Frontal cortex (tissue), 4 donors: Measurements from ENCODE around the gene SLC1A5. TPM values are rescaled to one million over a fixed set of nuclear protein-coding genes. Genes with fewer than 3 reads are reported as not detected.
"Not testable (repeated sequence)": the region's sequence is repeated elsewhere in the genome, so short reads cannot be mapped to it uniquely, and the experiment has no call there.

ENCODE experiments used
- DNase-seq, 2 donors: peaks; one replicate each; pipeline ENCODE4 v3.0.0; 2012; ENCODE audit warnings: low spot score in 2 of 2
- FAIRE-seq: peaks from 2 replicates; lab custom pipeline; 2012; peaks lifted over from hg19 to GRCh38; lab: Jason Lieb, UNC
- total RNA-seq: library from RNA; depleted of rRNA; stranded (reverse); fragments of >200 nt; gene quantifications from one replicate; pipeline ENCODE4 v1.2.3, GENCODE V29; 2014
- donor health status: control.
- donor health status: control.
- donor health status: control.

The SLC1A5 gene
- total RNA-seq, 1 donor from 2014 or later = 3.3 TPM

DNA sequence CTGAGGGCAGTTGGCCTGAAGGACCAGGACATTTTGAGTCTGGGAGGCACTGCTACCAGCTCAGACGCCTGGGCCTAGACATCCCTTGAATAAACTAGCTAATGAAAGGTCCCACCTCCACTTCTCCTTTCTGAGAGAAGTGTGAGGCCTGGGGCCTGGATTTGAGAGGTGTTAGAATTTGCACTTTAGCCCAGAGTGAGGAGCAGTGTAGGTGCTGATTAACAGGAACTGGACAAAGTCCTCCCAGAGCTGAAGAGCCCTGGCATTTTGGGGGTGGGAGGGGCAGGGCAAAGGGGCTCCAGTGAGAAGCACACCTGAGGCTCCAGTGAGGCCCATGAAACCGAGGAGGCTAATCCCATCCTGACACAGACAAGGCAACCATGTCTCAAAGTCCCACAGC, 15.2 kb upstream of the SLC1A5 start:
- FAIRE-seq = no peak
- no peak for DNase-seq

DNA sequence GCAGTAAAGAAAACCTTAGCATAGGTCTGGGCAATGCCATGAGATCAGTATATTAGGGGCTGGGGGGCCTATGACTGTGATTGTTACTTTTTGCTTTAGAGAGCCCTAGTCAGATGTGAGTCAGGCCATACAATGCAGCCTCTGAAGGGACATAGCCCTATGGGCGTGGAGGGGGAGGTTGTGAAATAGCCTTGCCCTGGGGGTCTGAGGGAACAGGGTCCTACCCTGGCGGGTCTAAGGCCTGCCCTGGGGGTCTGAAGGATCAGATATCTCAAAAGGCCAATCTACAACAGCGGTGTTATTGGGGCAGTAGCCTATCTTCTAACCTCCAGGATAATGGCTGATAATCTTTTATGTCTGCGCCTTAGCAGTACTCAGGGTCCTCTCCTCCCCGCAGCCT, 13.8 kb upstream of the SLC1A5 start:
- FAIRE-seq = no peak
- no peak for DNase-seq

DNA sequence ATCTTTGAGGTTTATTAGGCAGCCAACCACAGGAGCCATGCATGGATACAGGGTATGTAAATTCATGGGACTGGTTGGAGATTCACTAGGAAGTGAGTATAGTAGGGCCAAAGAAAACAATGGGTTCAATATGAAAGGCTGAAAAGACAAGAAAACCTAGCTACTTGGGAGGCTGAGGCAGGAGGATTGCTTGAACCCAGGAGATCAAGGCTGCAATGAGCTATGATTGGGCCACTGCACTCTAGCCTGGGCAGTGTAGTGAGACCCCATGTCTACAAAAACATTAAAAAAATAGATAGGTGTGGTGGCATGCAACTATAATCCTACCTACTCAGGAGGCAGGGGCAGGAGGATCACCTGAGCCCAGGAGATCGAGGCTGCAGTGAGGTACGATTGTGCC, 10.3 kb upstream of the SLC1A5 start:
- FAIRE-seq = no peak
- DNase-seq = no peak

DNA sequence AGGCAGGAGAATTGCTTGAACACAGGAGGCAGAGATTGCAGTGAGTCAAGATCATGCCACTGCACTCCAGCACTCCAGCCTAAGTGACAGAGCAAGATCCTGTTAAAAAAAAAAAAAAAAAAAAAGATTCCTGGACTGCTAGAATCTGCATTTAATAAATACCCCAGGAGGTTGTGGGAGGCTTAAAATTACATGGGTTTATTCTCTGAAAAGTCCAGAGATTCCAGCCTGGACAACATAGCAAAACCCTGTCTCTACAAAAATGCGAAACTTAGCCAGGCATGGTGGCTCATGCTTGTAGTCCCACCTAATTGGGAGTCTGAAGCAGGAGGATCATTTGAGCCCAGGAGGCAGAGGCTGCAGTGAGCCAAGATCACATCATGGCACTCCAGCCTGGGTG, 9.5 kb upstream of the SLC1A5 start:
- DNase-seq = no peak
- no peak for FAIRE-seq

DNA sequence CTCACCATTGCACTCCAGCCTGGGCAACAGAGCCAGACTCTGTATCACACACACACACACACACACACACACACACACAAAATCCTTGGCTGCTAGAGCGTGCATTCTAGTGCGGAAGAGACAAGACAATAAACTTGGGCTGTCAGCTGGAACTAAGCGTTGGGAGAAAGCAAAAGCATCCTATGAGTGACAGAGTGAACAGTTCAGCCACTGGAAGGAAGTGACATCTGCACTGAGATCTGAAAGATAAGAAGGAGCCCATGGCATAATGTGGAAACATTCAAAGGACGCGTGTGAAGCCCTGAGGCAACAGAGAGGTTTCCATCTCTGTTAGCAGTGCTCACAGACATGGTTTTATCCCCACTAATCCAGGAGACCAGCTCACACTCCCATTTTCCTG, 3.5 kb upstream of the SLC1A5 start:
- DNase-seq (no peak), FAIRE-seq (no peak)

DNA sequence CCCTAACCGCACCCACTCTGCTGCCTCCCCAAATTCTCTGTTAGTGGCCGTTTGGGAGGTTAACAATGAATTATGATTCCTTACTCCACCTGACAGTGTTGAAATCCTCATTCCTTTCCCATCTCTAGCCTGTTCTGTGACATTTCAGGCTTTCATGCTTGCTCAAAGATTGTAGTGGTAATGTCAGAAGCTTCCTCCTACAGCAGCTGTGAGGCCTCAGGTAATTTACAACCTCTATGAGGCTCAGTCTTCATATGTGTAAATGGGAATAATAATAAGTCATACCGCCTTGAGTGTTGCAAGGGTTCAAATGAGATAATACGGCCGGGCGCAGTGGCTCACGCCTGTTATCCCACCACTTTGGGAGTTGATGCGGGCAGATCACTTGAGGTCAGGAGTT, 977 bp upstream of the SLC1A5 start:
- FAIRE-seq = no peak
- no peak for DNase-seq

DNA sequence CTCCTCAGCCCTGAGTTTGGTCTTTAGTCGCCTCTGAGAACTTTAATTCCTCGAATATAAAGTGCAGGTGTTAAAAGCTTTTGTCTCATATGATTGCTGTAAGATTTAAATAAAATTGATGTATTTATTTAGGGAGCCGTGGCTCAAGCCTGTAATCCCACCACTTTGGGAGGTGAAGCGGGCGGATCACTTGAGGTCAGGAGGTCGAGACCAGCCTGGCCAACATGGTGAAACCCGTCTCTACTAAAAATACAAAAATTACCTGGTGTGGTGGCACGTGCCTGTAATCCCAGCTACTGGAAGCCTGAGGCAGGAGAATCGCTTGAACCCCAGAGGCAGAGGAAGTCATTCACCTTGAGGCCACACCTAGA, 559 bp upstream of the SLC1A5 start:
- no peak for FAIRE-seq
- DNase-seq = no peak

DNA sequence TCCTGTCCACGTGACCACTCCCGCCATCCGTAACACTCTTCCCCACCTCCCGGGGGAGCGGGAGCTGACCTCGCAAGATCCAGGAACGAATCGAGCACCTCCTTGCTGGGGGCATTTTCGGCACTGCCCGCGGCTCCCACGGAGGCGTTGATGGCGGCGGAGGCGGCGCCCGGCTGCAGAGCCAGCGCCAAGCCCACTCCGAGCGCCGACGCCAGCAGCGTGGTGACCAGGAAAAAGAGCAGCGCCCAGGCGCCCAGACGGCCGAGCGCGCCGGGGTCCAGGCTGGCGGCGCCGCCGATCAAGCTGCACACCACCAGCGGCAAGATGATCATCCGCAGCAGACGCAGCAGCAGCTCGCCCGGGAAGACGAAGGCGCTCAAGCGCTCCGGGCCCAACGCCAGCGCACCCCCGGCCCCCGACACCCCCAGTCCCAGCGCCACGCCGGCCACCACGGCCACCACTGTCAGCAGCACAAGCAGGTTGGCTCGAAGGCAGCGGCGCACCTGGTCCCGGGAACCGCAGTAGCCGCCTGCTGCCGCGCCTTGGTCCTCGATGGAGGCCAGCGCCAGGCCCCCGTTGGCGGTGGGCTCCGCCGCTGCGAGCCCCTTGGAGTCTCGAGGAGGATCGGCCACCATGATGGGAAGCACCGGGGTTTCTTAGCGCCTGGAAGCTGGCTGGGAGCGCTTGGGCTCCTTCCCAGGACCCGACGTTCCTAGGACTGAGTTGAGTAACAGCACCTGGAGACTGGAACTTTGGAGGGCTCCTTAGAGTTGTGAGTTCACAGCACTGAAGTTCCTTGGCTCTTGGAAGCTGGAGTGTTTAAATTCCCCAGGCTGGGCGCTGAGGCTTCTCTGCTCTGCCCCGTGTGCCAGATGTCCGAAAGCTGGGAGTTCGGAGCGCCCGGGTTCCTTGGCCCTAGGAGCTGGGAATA, 798 bp downstream of the SLC1A5 start:
- DNase-seq (peak in 1 of 2 donors; percentile 48), FAIRE-seq (no peak)

DNA sequence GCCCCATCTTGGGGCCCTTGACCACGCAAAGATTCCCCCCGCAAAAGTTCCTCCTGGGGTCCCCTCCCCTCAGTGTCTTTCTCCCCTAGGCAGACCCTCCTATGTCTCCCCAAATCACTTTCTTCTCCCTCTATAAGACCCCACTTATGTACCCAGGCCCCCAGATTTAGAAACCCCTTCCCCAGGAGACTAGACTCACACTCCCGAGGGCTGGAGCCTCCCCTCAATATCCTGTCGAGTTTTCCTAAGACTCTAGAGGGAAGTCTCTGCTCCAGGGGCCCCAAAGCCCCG, 1.4 kb downstream of the SLC1A5 start:
- DNase-seq (no peak), FAIRE-seq (no peak)

DNA sequence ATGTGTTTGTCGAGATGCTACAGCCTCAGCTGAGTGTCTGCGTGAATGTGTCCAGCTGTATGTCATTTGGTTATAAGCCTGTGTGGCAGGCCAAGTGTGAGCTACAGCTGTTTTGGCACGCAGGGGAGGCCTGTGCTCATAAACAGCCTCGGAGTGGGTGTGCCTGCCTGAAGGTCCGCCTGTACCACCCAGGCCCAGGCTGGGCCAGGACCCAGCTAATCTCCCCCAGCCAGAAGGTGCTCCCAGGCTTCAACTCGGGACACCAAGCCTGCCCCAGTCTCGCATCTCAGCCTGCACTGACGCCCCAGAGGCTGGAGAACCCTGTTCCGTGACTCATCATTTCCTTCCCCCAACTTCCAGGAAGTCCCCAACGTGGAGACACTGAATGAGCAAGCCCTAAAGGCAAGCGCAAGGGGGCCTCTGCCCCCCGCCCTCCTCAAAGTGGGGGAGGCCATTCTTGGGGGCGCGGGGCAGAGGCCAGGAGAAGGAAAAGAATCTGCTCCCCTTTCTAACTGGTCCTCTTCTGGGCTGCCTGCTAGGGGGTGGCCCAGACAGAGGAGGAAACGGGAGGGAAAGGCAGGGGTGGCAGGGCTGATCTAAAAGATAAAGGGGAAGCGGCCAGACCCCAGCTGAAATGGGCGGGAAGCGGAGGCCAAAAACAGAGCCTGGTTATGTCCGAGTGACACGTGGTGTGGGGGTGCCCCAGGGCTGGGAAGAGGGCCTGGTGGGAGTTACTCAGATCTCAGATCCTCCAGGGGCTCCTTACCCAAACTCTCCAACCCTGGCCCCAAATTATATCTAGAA, 2.0 kb downstream of the SLC1A5 start:
- DNase-seq (peak in 1 of 2 donors; percentile 65), FAIRE-seq (no peak)

DNA sequence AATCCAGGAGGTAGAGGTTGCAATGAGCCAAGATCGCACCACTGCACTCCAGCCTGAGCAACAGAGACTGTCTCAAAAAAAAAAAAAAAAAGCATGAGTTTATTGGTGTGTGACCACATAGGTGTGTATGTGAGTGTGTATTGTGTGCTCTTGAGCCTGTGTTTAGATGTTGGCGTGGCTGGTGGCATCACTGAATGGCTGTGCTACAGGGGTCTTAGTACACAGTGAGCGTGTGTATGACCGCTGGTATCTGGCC, 2.5 kb downstream of the SLC1A5 start:
- DNase-seq (no peak), FAIRE-seq (no peak)

DNA sequence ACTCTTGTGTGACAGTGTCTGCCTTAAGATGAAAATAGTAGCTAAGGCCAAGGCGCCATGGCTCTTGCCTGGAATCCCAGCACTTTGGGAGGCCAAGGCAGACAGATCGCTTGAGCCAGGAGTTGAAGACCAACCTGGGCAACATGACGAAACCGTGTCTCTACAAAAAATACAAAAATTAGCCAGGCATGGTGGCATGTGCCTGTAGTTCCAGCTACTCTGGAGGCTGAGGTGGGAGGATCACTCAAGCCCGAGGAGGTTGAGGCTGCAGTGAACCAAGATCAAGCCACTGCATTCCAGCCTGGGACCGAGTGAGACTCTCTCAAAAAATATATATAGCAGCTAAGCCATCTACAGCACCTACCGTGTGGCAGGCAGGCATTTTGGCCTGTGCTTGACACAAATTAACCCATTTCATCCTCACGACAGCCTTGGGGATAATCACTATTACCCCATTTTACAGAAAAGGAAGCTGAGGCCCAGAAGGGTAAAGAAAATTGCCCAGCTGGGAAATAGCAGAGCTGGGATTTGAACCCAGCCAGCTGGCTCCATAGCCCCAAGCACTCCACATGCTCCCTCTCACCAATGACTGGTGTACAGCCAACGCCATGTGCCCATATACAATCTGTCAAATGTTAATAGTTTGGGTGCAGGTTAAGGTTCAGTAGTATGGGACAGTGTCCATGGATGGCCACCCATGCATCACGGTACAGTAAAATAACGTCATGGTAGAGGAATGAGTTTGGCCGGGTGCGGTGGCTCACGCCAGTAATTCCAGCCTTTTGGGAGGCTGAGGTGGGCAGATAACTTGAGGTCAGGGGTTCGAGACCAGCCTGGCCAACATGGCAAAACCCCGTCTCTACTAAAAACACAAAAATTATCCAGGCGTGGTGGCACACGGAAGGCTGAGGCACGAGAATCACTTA, 3.1 kb downstream of the SLC1A5 start:
- FAIRE-seq = no peak
- no peak for DNase-seq

DNA sequence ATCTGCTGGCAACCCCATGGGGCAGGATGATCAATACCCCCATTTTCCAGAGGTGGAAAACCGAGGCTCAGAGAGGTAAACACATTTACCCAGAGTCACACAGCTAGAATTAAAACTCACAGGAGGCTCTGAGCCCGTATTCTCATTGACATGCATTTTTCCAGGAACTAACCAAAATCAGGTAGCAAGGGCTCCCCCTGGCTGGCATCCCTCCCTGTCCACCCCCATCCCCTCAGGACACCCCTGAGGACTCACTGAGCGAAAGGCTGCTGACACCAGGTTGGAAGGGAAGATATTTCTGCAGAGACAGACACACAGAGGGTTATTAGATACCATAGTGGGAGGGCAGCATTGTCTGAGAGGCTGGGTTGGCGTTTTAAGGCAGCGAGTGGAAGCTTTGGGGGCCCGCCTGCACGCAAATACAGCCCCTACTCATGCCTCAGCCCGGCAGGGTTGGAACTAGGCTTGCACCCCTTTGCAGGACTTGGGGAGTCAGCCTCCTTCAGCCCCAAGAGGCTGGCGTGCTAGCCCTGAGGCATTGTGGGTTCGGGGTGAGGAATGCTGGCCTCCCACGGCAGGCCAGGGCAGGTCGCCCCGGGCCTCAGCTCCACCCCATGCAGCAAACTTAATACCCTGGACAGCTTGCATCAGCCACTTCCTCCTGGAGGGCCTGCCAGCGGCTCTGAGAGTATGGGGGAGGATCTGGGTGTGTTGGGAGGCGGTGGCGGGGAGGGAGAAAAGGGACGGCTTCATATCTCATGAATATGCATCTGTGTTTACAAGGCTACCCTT, 3.9 kb downstream of the SLC1A5 start:
- DNase-seq (no peak), FAIRE-seq (no peak)

DNA sequence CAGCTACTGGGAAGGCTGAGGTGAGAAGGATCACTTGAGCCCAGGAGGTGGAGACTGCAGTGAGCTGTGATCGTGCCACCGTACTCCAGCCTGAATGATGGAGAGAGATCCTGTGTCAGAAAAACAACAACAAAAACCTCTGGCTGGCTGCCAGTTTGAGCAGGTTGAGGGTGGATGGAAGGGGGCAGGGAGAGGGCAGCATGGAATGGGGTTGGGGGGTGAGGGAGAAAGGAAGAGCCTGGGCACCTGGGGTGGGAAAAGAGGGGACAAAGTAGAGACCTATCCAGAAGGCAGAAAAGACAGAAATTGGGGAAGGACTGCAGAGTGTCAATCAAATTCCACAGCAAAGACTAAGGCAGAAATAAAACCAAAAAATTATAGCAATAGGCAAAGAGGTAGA, 4.7 kb downstream of the SLC1A5 start:
- DNase-seq (no peak), FAIRE-seq (no peak)

DNA sequence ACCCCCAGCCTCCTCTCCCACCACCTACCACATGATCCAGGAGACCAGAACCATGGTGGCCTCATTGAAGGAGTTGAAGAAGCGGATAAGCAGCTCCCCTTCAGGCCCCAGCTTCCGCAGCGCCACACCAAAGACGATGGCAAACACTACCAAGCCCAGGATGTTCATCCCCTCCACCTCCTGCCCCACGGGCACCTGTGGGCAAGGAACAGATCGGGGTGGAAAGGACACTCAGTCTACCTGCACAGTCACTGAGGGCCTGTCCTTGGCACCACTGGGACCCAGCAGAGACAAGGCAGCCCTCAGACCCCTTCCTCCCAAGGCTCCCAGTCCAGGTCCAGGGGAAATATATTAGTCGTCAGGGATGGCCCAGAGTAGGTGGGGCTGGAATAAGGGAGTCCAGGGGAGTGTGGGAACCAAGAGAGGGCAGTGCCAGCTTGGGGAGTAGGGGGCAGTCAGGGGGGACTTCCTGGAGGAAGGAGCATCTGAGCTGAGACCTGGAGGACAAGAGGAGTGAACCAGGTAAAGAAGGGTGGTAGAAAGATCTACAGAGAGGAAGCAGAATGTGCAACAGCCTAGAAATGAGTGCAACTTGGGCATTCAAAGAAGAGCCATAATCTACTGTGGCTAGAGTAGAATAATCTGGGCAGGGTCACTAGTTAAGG, 5.9 kb downstream of the SLC1A5 start:
- DNase-seq (no peak), FAIRE-seq (no peak)

DNA sequence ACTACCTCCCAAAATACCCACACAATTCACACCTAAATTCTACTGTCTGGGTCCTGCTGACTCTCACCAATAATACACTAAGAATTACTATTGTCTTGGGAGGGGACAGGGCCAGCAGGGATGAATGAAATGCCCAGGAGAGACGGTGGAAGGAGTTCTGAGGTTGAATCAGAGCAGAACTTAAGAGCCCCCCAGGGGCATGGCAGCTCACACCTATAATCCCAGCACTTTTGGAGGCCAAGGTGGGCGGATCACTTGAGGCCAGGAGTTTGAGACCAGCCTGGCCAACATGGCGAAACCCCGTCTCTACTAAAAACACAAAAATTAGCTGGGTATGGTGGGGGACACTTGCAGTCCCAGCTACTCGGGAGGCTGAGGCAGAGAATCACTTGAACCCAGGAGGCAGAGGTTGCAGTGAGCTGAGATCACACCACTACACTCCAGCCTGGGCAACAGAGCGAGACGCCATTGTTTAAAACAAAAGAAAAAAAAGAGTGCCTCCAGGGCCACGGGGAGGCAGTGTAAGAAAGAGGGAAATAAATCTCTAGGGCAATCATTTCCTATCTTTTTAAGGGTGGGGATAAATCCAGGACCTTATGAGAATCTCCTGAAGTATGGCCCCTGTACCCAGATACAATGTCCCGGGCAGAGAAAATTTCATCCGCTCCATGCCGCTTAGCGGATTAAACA, 10.3 kb downstream of the SLC1A5 start:
- not testable (repeated sequence) for FAIRE-seq, DNase-seq

DNA sequence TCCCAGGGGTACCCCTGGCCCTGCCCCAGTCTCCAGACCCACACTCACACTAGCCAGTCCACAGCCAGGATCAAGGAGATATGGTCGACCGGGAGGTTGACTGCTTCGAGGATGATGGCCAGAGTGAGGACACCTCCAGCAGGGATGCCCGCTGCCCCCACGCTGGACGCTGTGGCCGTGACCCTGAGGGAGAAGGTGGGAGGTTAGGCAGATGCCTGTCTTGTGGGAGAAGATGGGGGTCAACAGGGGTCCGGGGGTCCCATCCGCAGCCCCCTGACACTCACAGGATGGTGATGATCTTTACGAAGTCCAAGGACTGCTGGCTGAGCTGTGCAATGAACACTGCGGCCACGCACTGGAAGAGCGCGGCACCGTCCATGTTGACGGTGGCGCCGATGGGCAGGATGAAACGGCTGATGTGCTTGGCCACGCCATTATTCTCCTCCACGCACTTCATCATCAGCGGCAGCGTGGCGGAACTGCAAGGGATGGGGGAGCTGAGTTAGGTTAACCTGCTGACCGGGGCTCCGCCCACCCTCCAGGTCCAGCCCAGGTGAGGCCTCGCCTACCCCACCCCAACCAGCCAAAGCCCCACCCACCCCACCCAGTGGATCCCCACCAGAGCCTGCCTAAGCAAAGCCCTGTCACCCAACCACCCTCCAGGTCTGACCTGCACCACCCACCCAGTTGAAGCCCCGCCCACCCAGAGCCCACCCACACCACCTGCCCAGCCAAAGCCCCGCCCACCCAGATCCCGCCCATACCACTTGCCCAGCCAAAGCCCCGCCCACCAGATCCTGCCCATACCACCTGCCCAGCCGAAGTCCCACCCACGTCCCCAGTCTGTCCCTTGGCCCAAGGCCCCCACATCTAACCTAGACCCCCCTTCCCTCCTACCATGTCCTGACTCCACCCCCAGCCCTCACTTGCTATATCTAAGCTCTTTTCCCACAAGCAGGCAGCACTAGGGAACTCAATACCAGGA, 11.2 kb downstream of the SLC1A5 start:
- FAIRE-seq = no peak
- no peak for DNase-seq
